ENCODE results near the gene SALL4.
"Not testable (repeated sequence)": the region's sequence is repeated elsewhere in the genome, so short reads cannot be mapped to it uniquely, and the experiment has no call there.

The SALL4 gene

GRCh38 chr20:51763965-51764602 lies 38.2 kb downstream of the SALL4 start:
- DNase-seq = no peak

GRCh38 chr20:51760905-51761546 lies 41.3 kb downstream of the SALL4 start:
- no peak for DNase-seq

GRCh38 chr20:51759769-51760510 lies 42.4 kb downstream of the SALL4 start:
- no peak for DNase-seq

- DNase-seq = no peak
These were observed 43.3 kb downstream of the SALL4 start for GRCh38 chr20:51758978-51759544.

GRCh38 chr20:51757226-51757625 lies 45.1 kb downstream of the SALL4 start:
- DNase-seq = no peak

- no peak for DNase-seq
These were observed 45.7 kb downstream of the SALL4 start for GRCh38 chr20:51756653-51757052.

GRCh38 chr20:51753220-51753619 lies 49.1 kb downstream of the SALL4 start:
- not testable (repeated sequence) for DNase-seq

- DNase-seq = no peak
These were observed 49.9 kb downstream of the SALL4 start for GRCh38 chr20:51752343-51752951.

- no peak for DNase-seq
These were observed 51.4 kb downstream of the SALL4 start for GRCh38 chr20:51750770-51751388.

GRCh38 chr20:51750037-51750769 lies 52.1 kb downstream of the SALL4 start:
- DNase-seq = no peak

GRCh38 chr20:51749674-51750036 lies 52.7 kb downstream of the SALL4 start:
- no peak for DNase-seq

GRCh38 chr20:51747182-51747911 lies 55.0 kb downstream of the SALL4 start:
- DNase-seq = no peak

GRCh38 chr20:51745804-51746203 lies 56.5 kb downstream of the SALL4 start:
- no peak for DNase-seq

- DNase-seq = no peak
These were observed 61.5 kb downstream of the SALL4 start for GRCh38 chr20:51740838-51741237.

GRCh38 chr20:51740308-51740707 lies 62.0 kb downstream of the SALL4 start:
- not testable (repeated sequence) for DNase-seq

GRCh38 chr20:51739722-51740249 lies 62.5 kb downstream of the SALL4 start:
- DNase-seq = no peak

GRCh38 chr20:51738877-51739447 lies 63.4 kb downstream of the SALL4 start:
- no peak for DNase-seq

- not testable (repeated sequence) for DNase-seq
These were observed 64.1 kb downstream of the SALL4 start for GRCh38 chr20:51738261-51738660.

- DNase-seq = no peak
These were observed 65.4 kb downstream of the SALL4 start for GRCh38 chr20:51736947-51737346.

GRCh38 chr20:51735728-51736600 lies 66.4 kb downstream of the SALL4 start:
- no peak for DNase-seq

Measured in CD4-positive, alpha-beta T cell treated with Interleukin-21 for 1 hour (primary cell).